Esophagus muscularis mucosa (tissue), 4 donors: ENCODE data around the gene MARVELD3.

Source experiments
- EP300 ChIP-seq: sonication (generic); formaldehyde crosslinking; IDR thresholded peaks from one replicate; pipeline ENCODE4 v1.6.1; 2017; ENCODE audit warnings: antibody characterized with exemption
- POLR2A ChIP-seq: fragments of 450-650 bp; IDR thresholded peaks from one replicate; pipeline ENCODE4 v1.6.1; 2017; ENCODE audit warnings: antibody characterized with exemption, moderate library complexity, mild to moderate bottlenecking, low read depth
- POLR2AphosphoS5 ChIP-seq, 2 donors: sonication (generic); formaldehyde crosslinking; IDR thresholded peaks; one replicate each; pipeline ENCODE4 v1.6.1; 2017; ENCODE audit warnings: antibody characterized with exemption in 2 of 2
- TF ChIP-seq, protein P1 (sequence below), 3 experiments: fragments of 200-600 bp in 2 of 3; fragments of 450-650 bp in 1 of 3; sonication (generic) in 2 of 3; IDR thresholded peaks; one replicate each; pipeline ENCODE4 v1.5.1; 2017 to 2019; ENCODE audit warnings: antibody characterized with exemption in 3 of 3, mild to moderate bottlenecking in 2 of 3, moderate library complexity in 1 of 3

DNA sequence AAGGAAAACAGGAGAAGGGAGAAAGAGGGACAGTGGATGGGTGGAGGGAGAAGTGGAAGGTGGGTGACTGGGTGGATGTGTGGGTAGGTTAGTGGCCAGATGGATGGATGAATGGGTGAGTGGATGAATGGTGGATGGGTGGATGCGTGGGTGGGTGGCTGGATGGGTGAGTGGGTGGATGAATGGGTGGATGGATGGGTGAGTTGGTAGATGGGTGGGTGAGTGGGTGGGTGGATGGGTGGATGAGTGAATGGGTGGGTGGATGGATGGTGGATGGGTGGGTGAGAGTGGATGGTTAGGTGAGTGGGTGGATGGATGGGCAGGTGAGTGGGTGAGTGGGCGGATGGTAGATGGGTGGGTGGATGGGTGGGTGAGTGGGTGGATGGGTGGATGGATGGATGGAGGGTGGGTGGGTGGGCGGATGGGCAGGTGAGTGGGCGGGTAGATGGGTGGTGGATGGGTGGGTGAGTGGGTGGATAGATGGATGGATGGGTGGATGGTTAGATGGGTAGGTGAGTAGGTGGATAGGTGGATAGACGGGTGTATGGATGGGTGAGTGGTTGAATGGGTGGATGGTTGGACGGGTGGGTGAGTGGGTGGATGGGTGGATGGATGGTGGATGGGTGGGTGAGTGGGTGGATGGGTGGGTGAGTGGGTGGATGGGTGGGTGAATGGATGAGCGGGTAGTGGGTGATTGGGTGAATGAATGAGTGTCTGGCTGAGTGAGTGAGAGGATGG, 702 bp upstream of the MARVELD3 start:
- TF ChIP-seq, protein P1, sequence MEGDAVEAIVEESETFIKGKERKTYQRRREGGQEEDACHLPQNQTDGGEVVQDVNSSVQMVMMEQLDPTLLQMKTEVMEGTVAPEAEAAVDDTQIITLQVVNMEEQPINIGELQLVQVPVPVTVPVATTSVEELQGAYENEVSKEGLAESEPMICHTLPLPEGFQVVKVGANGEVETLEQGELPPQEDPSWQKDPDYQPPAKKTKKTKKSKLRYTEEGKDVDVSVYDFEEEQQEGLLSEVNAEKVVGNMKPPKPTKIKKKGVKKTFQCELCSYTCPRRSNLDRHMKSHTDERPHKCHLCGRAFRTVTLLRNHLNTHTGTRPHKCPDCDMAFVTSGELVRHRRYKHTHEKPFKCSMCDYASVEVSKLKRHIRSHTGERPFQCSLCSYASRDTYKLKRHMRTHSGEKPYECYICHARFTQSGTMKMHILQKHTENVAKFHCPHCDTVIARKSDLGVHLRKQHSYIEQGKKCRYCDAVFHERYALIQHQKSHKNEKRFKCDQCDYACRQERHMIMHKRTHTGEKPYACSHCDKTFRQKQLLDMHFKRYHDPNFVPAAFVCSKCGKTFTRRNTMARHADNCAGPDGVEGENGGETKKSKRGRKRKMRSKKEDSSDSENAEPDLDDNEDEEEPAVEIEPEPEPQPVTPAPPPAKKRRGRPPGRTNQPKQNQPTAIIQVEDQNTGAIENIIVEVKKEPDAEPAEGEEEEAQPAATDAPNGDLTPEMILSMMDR (IDR thresholded peaks at IDR 0.05) = no peak
- TF ChIP-seq POLR2A (no peak), POLR2AphosphoS5 (IDR thresholded peaks at IDR 0.05) (no peak), EP300 (no peak)
